HG03103 (cell line): ENCODE data around the gene PDE9A.
"Not testable (repeated sequence)": the region's sequence is repeated elsewhere in the genome, so short reads cannot be mapped to it uniquely, and the experiment has no call there.

Experiments
- ATAC-seq: cut with Tn5 transposase; IDR thresholded peaks from one replicate; pipeline ENCODE4 v1.9.1; 2021; ENCODE audit warnings: low read depth; ENCODE audit not compliant: unreplicated experiment

Gene PDE9A

DNA sequence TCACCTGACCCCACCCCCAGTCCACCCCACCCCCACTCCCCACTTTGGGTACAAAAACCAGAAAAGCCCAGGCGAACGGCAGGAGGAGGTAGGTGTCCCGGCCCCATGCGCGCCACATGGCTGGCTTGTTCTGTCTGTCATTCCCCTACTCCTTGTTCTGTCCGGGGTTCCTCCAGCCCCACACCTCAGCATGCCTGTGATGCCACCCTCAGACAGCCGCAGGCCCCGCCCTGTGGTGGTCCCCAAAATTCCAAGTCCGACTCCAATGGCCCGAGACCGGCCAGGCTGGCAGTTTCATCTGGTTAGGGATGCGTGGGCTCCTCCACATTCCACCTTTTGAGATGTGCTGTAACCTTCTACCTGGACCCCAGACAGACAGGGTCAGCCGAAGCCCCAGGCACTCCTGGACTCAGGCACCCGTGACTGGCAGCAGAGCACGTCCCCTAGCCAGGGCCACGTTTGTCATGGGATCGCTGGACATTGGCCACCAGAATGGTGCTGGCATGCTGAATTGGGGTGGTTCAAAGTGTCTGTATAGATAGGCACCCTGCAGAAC, 131.6 kb downstream of the PDE9A start:
- ATAC-seq = no peak

DNA sequence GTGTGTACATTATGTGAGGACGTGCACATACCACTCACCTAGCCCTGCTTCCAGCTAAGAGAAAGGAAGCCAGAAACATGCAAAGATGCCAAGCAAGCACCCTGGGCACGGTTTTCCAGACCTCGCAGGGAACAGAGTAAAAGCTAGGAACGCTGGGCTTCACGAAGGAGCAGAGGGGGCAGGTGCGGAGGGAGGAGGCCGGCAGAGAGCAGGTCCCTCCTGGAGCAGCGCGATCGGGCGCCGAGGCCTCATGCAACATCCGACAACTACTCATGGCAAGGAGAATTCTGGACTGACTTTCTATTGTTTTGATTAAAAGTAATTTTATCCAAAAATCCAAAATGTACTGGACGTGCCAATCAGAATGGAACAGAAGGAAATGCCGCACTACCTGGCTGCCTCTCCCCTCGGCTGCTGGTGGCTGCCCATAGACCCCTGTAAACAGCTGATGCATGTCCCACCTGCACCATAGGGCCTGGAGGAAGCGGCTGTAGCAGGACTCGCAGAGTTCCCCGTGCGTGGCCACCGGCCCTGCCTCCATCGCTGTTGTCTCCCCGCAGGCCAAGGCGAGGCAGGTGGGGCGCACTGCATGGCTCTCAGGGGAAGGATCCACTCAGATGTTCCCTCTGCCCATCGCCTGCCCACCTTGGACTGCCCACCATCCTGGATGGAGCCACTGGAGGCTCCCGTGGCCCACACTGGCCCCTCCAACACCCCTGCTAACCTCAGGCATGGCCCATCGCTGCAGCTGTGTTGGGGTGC, 132.4 kb downstream of the PDE9A start:
- ATAC-seq = no peak

DNA sequence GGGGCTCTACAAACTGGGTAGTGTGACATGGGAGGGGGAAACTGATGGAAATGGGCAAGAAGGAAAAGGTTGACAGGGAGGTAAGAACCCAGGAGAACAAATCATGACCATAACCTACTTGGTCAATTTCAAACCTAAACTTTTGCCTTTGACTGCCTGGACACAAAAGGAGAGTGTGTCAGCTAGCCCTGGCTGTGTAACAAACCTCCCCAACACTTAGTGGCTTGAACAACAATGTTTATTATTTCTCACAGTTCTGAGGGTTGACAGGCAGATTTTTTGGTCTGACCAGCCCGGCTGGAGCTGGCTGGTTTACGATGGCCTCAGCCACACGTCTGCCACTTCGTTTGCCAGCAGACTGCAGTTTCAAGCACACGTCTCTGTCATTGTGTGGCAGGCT, 133.5 kb downstream of the PDE9A start:
- ATAC-seq = no peak

DNA sequence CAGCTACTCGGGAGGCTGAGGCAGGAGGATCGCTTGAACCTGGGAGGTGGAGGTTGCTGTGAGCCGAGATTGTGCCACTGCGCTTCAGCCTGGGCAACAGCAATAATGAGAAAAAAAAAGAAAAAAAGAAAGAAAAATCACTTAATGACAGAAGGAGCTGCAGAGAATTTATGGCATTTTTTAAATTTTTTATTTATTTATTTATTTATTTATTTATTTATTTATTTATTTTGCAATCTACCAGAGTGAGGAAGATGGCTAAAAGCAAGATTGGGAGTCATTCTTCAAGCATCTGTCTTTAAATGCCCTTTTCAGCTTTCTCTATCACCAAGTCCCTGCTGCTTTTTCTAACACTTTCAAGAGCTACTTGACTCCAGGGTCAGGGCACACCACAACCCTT, 134.2 kb downstream of the PDE9A start:
- no peak for ATAC-seq

DNA sequence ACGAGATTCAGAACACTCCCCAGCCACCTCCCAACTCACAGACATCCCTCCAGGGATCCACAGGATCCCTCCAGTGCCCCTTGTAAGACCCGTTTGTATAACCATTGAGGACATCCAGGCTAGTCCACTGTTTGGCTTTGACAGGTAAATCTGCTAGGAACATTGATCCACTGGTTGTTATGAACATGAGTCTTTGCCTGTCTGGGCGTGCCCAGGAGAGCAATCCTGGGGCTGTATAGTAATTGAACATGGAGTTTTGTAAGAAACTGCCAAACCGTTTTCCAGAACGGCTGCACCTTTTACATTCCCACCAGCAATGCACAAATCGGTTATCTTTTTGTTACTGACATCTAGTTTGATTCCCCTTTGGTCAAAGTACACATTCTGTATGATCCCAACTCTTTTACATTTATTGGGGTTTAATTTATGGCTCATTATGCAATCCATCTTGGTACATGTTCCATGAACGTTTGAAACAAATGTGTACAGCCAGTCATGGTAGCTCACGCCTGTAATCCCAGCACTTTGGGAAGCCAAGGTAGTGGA, 137.2 kb downstream of the PDE9A start:
- ATAC-seq = no peak

GRCh38 chr21:42793774-42794173, 140.4 kb downstream of the PDE9A start:
- no peak for ATAC-seq

- no peak for ATAC-seq
These were observed 141.1 kb downstream of the PDE9A start for GRCh38 chr21:42794551-42794950.

DNA sequence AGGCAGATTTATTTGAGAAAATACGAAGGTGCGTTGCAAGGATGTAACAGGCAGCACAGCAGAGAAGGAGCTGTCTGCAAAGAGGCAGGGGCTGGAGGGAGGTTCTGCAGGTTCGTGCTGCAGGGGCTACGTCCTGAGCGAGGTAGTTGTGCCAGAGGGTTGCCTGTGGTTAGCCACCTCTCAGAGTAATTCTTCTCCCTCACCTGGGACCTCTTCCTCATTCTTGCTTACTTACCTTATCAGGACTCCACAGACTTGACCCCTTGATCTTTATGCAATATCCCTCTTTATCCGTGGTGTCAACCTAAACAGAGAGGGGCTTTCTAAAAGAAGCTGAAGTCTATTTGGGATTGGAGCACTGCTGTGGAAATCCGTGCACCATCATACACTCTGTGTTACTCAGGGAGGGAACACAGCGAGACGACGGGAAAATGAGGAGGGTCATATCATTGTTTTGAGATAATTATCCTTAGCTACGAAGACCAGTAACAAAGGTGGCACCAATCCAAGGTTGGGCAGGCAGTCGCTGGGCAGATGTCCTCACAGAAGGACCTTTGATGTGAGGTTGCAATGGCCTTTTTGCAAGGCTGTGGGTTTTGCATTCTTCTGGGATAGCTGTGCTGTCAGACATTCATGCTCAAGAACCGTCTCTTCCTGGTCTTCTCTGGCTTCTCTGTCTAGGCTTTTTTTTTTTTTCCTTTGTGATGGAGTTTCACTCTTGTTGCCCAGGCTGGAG, 143.1 kb downstream of the PDE9A start:
- no peak for ATAC-seq

DNA sequence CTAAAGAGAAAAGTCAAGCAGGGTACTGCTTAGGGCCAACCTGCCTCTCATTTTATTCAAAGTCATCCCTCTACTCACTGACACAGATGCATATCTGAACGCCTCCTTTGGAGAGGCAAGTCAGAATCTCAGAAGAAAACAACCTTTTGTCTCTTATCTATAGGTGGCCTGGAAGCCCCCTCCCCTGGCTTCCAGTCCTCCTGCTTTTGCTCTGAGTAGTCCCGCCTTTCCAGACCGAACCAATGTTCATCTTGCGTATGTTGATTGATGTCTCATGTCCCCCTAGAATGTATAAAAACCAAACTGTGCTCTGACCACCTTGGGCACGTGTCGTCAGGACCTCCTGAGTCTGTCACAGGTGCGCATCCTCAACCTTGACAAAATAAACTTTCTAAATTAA, 144.1 kb downstream of the PDE9A start:
- ATAC-seq = no peak

DNA sequence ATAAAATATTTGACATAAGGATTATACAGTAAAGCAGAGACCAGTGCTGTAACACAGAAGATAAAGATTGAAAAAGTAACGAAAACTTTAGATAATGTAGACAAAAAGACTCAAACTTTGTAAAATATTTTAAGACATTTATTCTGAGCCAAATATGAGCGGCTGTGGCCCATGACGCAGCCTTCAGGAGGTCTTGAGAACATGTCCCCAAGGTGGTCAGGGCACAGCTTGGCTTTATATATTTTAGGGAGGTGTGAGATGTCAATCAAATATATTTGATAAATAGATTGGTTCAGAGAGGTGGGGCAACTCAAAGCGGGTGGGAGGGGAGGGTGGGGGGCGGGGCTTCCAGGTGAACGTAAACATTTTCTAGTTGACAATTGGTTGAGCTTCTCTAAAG, 144.7 kb downstream of the PDE9A start:
- no peak for ATAC-seq

DNA sequence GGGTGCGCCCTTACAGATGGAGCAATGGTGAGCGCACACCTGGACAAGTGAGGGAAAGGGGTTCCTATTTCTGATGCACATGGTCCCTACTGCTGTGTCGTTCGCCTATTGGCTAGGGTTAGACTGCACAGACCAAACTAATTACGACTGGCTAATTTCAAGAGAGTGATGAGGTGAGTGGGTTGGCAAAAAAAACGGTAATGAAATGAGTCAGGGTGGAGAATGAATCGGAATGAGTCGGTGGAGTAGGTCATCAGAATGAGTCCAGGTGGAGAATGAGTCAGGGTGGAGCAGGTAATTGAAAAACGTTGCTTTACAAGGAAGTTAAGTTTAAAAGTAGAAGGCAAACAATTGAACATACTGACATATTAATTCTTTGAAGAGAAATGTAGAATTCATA, 146.1 kb downstream of the PDE9A start:
- no peak for ATAC-seq

DNA sequence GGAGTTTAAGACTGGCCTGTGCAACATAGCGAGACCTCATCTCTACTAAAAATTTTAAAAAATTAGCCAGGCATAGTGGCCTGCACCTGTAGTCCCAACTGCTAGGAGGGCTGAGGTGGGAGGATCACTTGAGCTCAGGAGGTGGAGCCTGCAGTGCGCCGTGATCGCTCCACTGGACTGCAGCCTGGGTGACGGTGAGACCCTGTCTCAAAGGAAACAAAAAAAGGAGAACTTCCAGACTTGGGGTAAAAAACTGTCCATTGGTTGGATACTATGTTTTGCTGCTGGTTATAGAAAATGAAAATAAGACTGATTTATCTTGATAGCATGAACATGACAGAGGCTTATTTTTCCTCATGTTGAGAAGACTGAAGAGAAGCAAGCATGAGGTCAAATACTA, 146.5 kb downstream of the PDE9A start:
- ATAC-seq = no peak

GRCh38 chr21:42801616-42802015, 148.2 kb downstream of the PDE9A start:
- not testable (repeated sequence) for ATAC-seq

- no peak for ATAC-seq
These were observed 153.2 kb downstream of the PDE9A start for GRCh38 chr21:42806509-42807140.

- ATAC-seq = not testable (repeated sequence)
These were observed 154.0 kb downstream of the PDE9A start for GRCh38 chr21:42807293-42807895.

DNA sequence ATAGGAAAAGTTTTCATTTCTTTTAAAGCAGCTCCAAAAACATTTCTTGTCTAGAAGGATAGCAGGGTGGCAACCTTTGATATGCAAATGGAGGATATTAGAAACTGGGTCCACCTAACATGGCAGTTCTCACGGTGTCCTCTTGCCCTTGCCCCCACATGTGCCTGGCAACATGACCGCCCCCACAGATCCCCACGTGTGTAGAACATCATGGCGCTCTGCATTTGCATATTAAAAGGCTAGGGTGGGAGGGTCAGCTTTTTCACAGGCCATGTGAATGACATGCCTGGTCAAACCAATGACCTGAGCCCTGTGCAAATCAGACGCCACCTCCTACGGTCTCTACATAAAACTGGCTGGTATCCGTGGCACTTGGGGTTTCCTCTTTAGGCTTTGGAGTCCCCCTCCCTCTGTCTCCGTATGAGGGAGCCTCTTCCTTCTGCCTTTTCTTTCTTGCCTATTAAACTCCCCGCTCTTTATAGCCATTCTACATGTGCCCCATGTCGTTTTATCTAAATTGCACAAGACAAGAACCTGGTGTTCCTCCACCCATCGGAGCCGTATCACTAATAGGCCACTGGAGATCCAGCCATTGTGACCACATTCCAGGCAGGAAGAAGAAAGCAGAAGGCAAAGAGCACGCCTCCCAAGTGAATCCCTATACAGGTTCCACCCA, 154.7 kb downstream of the PDE9A start:
- ATAC-seq = no peak

GRCh38 chr21:42809171-42809570, 155.8 kb downstream of the PDE9A start:
- ATAC-seq = no peak

DNA sequence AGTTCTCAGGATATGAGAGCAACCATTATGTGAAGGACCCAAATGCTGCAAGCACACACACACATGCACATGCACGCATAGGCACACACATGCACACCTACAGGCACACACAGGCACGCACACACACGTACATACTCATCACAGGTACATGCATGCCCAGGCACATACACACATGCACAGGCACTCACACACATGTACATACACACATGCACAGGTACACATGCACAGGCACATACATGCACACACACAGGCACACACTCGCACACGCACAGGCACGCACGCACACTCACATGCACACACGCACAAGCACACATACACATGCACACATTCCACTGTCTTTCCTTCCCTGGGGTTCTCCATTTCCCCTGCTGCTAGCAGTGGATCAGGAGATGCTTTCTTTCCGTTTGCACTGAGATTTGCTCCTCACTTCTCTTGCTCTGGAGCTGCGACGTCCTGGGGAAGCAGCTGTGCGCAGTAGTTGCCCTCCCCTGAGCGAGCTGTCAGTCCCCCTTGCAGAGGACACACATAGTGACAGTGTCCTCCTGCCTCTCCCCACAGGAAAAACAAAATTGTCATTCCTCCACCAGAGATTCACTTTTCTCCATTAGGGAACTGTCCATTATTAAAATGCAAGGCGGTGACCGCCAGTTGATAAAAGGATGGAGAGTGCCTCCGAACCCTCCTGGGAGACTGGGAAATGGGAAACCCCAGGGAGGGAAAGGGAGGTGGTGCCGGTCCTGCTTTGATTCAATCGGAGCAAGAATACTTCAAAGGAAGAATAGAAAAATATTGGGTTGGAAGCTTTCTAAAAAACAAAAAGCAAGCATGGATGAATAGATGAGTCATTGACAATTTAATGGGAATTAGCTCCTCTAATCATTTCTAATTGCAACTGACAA, 156.4 kb downstream of the PDE9A start:
- no peak for ATAC-seq

- ATAC-seq = no peak
These were observed 158.5 kb downstream of the PDE9A start for GRCh38 chr21:42811960-42812359.
